Renal cortical epithelial cell (primary cell): ENCODE data around the gene SPANXN4. TPM values are rescaled to one million over a fixed set of nuclear protein-coding genes. Genes with fewer than 3 reads are reported as not detected.

Experiments used
- DNase-seq: peaks from one replicate; pipeline ENCODE4 v3.0.0-alpha.2; 2011; ENCODE audit warnings: low read depth
- total RNA-seq: library from RNA; depleted of rRNA; stranded (reverse); fragments of >200 nt; gene quantifications from 2 replicates; pipeline ENCODE4 v1.2.3, GENCODE V29; 2014

SPANXN4 gene
- not detected in 2 replicates for total RNA-seq

GRCh38 chrX:143025628-143026027, at the start of gene SPANXN4:
TSS of gene SPANXN4 (plus strand) at chrX:143025928. CDS start at chrX:143026015, 87 bp downstream.
- DNase-seq = no peak

- DNase-seq = no peak
Observed at GRCh38 chrX:142977128-142977914, 48.4 kb upstream of the SPANXN4 start.

GRCh38 chrX:142978130-142978684, 47.5 kb upstream of the SPANXN4 start:
- no peak for DNase-seq

- DNase-seq = no peak
Observed at GRCh38 chrX:142982679-142983078, 43.0 kb upstream of the SPANXN4 start.

GRCh38 chrX:142994988-142995387, 30.7 kb upstream of the SPANXN4 start:
- no peak for DNase-seq

- peak; percentile 48 for DNase-seq
Observed at GRCh38 chrX:142998447-142999198, 27.1 kb upstream of the SPANXN4 start.

- DNase-seq = peak; percentile 73
Observed at GRCh38 chrX:142999199-142999701, 26.5 kb upstream of the SPANXN4 start.

GRCh38 chrX:143002206-143002605, 23.5 kb upstream of the SPANXN4 start:
- DNase-seq = no peak

GRCh38 chrX:143017272-143017671, 8.5 kb upstream of the SPANXN4 start:
- peak; percentile 0 for DNase-seq

GRCh38 chrX:143027275-143027674, 1.5 kb downstream of the SPANXN4 start:
- no peak for DNase-seq

GRCh38 chrX:143047511-143047910, 21.8 kb downstream of the SPANXN4 start:
- DNase-seq = no peak

GRCh38 chrX:143058120-143058519, 32.4 kb downstream of the SPANXN4 start:
- DNase-seq = no peak

- no peak for DNase-seq
Observed at GRCh38 chrX:143081231-143081630, 55.5 kb downstream of the SPANXN4 start.

GRCh38 chrX:143082537-143082936, 56.8 kb downstream of the SPANXN4 start:
- no peak for DNase-seq
